Esophagus mucosa (tissue), 1 donor: ENCODE data around the gene KIF2C. TPM values are rescaled to one million over a fixed set of nuclear protein-coding genes. Genes with fewer than 3 reads are reported as not detected.
"Not testable (repeated sequence)": the region's sequence is repeated elsewhere in the genome, so short reads cannot be mapped to it uniquely, and the experiment has no call there.

ENCODE experiments used
- ATAC-seq: fragments of 200-7000 bp; cut with Tn5 transposase; one replicate; pipeline ENCODE4 v1.9.1; 2020
- total RNA-seq: library from RNA; stranded (reverse); gene quantifications from one replicate; pipeline ENCODE4 v1.2.4, GENCODE V29; 2023
- donor health status: DM: yes; HTN: yes; CAD: no.

KIF2C gene
- total RNA-seq, 1 donor from 2014 or later: 15.2 TPM

DNA sequence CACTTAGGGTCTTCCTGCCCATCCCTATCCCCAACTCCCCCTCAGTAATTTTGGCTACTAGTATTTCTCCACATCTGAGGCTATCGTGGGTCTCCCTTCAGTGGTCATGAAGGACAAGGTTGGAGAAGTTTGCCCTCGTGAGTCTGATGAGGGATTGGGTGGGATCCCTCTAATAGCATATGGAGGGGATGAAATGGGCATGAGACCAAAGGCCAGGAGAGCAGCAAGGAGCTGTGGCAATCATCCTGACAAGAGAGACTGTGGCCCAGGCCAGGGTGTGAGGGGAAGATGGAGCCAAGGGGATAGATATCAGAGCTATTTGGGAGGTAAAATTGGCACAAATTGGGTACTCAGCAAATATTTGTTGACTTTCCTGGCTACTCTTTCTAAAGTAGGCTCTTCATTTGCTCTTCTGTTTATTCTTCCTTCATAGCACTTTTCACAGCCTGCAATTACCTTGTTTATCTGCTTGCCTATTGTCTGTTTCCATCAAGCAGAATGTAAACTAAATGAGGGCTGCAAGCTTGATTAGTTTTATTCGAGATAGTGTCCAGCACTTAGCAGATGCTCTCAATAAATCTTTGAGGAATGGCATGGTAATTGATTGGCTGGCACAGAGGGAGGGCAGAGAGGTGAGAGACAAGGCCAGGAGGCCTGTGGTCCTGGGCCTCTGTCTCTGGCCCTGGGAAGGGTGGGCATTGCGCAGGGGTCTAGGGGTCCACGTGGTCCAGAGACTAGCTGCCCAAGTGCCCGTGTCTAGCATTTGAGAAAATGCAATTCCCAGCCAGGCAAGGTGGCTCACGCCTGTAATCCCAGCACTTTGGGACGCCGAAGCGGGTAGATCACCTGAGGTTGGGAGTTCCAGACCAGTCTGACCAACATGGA is 59.1 kb downstream of the KIF2C start:
- ATAC-seq: no peak

DNA sequence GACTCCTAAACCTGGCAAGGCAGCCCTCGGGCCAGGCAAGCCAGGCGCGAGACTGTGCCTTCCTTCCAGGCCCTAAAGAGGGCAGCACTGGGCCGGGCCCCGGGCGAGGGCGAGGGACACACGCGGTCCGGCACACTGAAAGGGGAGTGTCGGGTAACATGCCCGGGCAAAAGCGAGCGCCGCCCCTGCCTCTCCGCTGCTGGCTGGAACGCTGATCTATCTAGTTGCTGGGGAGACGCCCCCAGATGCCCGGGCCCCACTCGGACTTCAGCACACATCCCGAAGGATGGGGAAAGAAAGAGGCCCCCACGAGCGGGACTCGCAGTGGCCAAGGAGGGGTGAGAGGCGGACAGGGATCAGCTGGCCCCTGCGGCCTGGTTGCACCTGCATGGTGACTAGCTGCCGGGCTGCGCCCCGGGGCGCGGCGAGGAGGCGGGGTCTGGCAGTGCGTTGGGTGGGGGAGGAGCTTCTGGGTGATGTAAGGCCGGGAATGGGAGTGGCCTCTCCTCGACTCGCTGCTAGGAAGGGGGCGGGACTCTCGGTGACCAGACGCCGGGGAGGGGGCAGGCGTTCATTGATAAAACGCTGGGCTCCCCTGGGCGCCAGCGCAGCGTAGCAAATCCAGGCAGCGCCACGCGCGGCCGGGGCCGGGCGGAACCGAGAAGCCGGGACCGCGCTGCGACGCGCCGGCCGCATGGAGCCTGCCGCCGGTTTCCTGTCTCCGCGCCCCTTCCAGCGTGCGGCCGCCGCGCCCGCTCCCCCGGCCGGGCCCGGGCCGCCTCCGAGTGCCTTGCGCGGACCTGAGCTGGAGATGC is 60.3 kb downstream of the KIF2C start, which contains the start of gene PLK3:
Gene PLK3, plus strand, starts transcription at position 608 of the 815 bp plus-strand sequence. Its CDS starts 87 bp downstream, at position 695.
- peak; percentile 92 for ATAC-seq

GRCh38 chr1:44801491-44802305 is 62.1 kb downstream of the KIF2C start:
- no peak for ATAC-seq

DNA sequence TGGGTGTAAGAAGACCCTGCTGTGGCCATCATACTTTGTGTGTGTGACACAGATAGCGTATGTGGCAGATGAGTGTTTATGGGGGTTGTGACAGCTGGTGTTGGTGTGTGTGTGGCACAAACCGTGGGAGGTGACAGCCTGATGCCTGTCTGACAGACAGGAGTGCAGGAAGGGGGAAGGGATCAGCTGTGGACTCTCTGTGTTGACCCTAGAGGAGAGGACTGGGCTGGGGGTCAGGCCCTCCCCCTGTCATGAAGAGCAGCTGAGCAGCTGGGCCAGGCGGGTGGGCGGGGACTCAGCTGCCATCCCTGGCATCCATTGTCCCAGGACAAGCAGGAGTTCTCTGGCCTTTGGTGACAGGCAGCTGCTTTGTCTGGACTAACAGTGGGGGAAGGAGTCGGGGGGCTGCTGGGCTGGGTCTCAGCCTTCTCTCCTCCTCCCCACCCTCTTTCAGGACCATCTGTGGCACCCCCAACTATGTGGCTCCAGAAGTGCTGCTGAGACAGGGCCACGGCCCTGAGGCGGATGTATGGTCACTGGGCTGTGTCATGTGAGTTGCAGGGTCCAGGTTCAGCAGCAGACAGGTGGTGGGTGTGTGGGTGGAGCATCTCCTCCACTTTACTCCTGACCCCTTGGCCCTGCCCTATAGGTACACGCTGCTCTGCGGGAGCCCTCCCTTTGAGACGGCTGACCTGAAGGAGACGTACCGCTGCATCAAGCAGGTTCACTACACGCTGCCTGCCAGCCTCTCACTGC is 62.8 kb downstream of the KIF2C start:
- no peak for ATAC-seq

- ATAC-seq: no peak
Observed at GRCh38 chr1:44803062-44803311, 63.4 kb downstream of the KIF2C start.

GRCh38 chr1:44803312-44804095 is 63.9 kb downstream of the KIF2C start:
- ATAC-seq: peak; percentile 3

GRCh38 chr1:44805311-44806024 is 65.8 kb downstream of the KIF2C start:
- no peak for ATAC-seq

- ATAC-seq: no peak
Observed at GRCh38 chr1:44806025-44806703, 66.5 kb downstream of the KIF2C start.

GRCh38 chr1:44806704-44807363 is 67.2 kb downstream of the KIF2C start, which contains the start of gene DYNLT4:
DYNLT4 (minus strand) TSS chr1:44807351; CDS start chr1:44806668, 683 bp downstream.
- ATAC-seq: no peak

GRCh38 chr1:44807364-44808062 is 67.9 kb downstream of the KIF2C start:
- peak; percentile 83 for ATAC-seq

- ATAC-seq: peak; percentile 23
Observed at GRCh38 chr1:44808063-44808937, 68.7 kb downstream of the KIF2C start, which contains the start of gene BTBD19. BTBD19 (plus strand) TSS chr1:44808523; CDS start chr1:44808821, 298 bp downstream.

GRCh38 chr1:44808938-44809917 is 69.6 kb downstream of the KIF2C start:
- no peak for ATAC-seq

GRCh38 chr1:44810101-44810761 is 70.6 kb downstream of the KIF2C start:
- ATAC-seq: no peak

DNA sequence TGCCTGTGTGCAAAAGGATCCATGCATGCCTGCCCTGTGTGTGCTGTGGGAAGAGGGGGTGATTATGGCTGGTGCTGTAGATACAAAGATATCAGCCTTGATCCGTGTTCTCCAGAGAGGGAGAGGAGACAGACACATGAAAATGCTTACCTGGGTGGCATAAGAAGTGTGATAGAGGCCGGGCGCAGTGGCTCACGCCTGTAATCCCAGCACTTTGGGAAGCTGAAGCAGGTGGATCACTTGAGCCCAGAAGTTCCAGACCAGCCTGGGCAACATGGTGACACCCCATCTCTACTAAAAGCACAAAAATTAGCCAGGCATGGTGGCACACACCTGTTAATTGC is 71.1 kb downstream of the KIF2C start:
- not testable (repeated sequence) for ATAC-seq

- no peak for ATAC-seq
Observed at GRCh38 chr1:44811234-44811633, 71.6 kb downstream of the KIF2C start.
